Natural killer cell treated with Interleukin-12 subunit alpha and Interleukin-12 subunit beta and Interleukin-15 and Interleukin-18, amount 100 ng/mL, for 72 hours (primary cell): ENCODE data around the gene PRAMEF17. TPM values are rescaled to one million over a fixed set of nuclear protein-coding genes. Genes with fewer than 3 reads are reported as not detected.
"Not testable (repeated sequence)": the region's sequence is repeated elsewhere in the genome, so short reads cannot be mapped to it uniquely, and the experiment has no call there.

ENCODE experiments used
- ATAC-seq, 2 donors: fragments of 150-1000 bp; cut with Tn5 transposase in 1 of 2; sonication (Bioruptor Pico), chemical (Tn5 transposase) in 1 of 2; 2 replicates each; pipeline ENCODE4 v1.10.0; 2021
- DNase-seq: peaks from one replicate; pipeline ENCODE4 v3.0.0; 2022; ENCODE audit warnings: low spot score
- H3K27ac Mint-ChIP-seq, 2 donors: 1 replicate in 1 of 2; 2 replicates in 1 of 2; pipeline ENCODE4 v1.8.0; 2022; ENCODE audit warnings: mixed read lengths in 2 of 2, mild to moderate bottlenecking in 1 of 2, moderate library complexity in 1 of 2
- H3K27me3 Mint-ChIP-seq, 2 donors: 1 replicate in 1 of 2; 2 replicates in 1 of 2; pipeline ENCODE4 v1.8.0; 2022; ENCODE audit warnings: mixed read lengths in 2 of 2
- H3K36me3 Mint-ChIP-seq: one replicate; pipeline ENCODE4 v1.8.0; 2022; ENCODE audit warnings: mixed read lengths
- H3K4me1 Mint-ChIP-seq, 2 donors: 1 replicate in 1 of 2; 2 replicates in 1 of 2; pipeline ENCODE4 v1.8.0; 2022; ENCODE audit warnings: low read depth in 2 of 2, mixed read lengths in 2 of 2, mild to moderate bottlenecking in 1 of 2
- H3K4me3 Mint-ChIP-seq: one replicate; pipeline ENCODE4 v1.8.0; 2022; ENCODE audit warnings: mixed read lengths
- H3K9me3 Mint-ChIP-seq: 2 replicates; pipeline ENCODE4 v1.8.0; 2022; ENCODE audit warnings: mixed read lengths
- total RNA-seq, 2 donors: library from RNA; stranded (reverse); gene quantifications; one replicate each; pipeline ENCODE4 v1.2.3, GENCODE V29; 2022

Gene PRAMEF17
- not detected for total RNA-seq

- not testable (repeated sequence) for H3K9me3 Mint-ChIP-seq, H3K27ac Mint-ChIP-seq, H3K27me3 Mint-ChIP-seq, H3K36me3 Mint-ChIP-seq, H3K4me1 Mint-ChIP-seq, DNase-seq, H3K4me3 Mint-ChIP-seq, ATAC-seq
Measured at GRCh38 chr1:13389332-13389731, at the start of gene PRAMEF17. PRAMEF17 (plus strand) TSS chr1:13389632; CDS start chr1:13389658, 26 bp downstream.

GRCh38 chr1:13342496-13342895, 46.9 kb upstream of the PRAMEF17 start:
- H3K27me3 Mint-ChIP-seq, H3K4me3 Mint-ChIP-seq, DNase-seq, H3K4me1 Mint-ChIP-seq, H3K36me3 Mint-ChIP-seq, H3K27ac Mint-ChIP-seq, H3K9me3 Mint-ChIP-seq, ATAC-seq: not testable (repeated sequence)

- H3K27me3 Mint-ChIP-seq, H3K9me3 Mint-ChIP-seq, H3K4me3 Mint-ChIP-seq, ATAC-seq, H3K36me3 Mint-ChIP-seq, H3K27ac Mint-ChIP-seq, DNase-seq, H3K4me1 Mint-ChIP-seq: not testable (repeated sequence)
Measured at GRCh38 chr1:13347034-13347433, 42.4 kb upstream of the PRAMEF17 start, which contains the start of gene PRAMEF14. PRAMEF14 (minus strand) TSS chr1:13347134; CDS start chr1:13345314, 1,820 bp downstream.

GRCh38 chr1:13353476-13353875, 36.0 kb upstream of the PRAMEF17 start:
- H3K36me3 Mint-ChIP-seq, H3K27me3 Mint-ChIP-seq, ATAC-seq, DNase-seq, H3K4me1 Mint-ChIP-seq, H3K4me3 Mint-ChIP-seq, H3K27ac Mint-ChIP-seq, H3K9me3 Mint-ChIP-seq: not testable (repeated sequence)

GRCh38 chr1:13354475-13354874, 35.0 kb upstream of the PRAMEF17 start:
- H3K27me3 Mint-ChIP-seq, H3K9me3 Mint-ChIP-seq, H3K27ac Mint-ChIP-seq, DNase-seq, H3K36me3 Mint-ChIP-seq, H3K4me3 Mint-ChIP-seq, ATAC-seq, H3K4me1 Mint-ChIP-seq: not testable (repeated sequence)

GRCh38 chr1:13356774-13357173, 32.7 kb upstream of the PRAMEF17 start:
- H3K27ac Mint-ChIP-seq, H3K9me3 Mint-ChIP-seq, H3K36me3 Mint-ChIP-seq, H3K4me1 Mint-ChIP-seq, ATAC-seq, DNase-seq, H3K4me3 Mint-ChIP-seq, H3K27me3 Mint-ChIP-seq: not testable (repeated sequence)

- not testable (repeated sequence) for ATAC-seq, H3K27ac Mint-ChIP-seq, H3K27me3 Mint-ChIP-seq, H3K9me3 Mint-ChIP-seq, DNase-seq, H3K4me3 Mint-ChIP-seq, H3K36me3 Mint-ChIP-seq, H3K4me1 Mint-ChIP-seq
Measured at GRCh38 chr1:13362364-13362763, 27.1 kb upstream of the PRAMEF17 start.

- not testable (repeated sequence) for H3K4me1 Mint-ChIP-seq, ATAC-seq, H3K9me3 Mint-ChIP-seq, H3K27me3 Mint-ChIP-seq, H3K4me3 Mint-ChIP-seq, H3K27ac Mint-ChIP-seq, H3K36me3 Mint-ChIP-seq, DNase-seq
Measured at GRCh38 chr1:13364928-13365327, 24.5 kb upstream of the PRAMEF17 start.

GRCh38 chr1:13366536-13366935, 22.9 kb upstream of the PRAMEF17 start:
- DNase-seq, H3K27me3 Mint-ChIP-seq, H3K36me3 Mint-ChIP-seq, H3K4me1 Mint-ChIP-seq, ATAC-seq, H3K27ac Mint-ChIP-seq, H3K4me3 Mint-ChIP-seq, H3K9me3 Mint-ChIP-seq: not testable (repeated sequence)

GRCh38 chr1:13368544-13368943, 20.9 kb upstream of the PRAMEF17 start:
- not testable (repeated sequence) for H3K4me1 Mint-ChIP-seq, DNase-seq, H3K27ac Mint-ChIP-seq, H3K4me3 Mint-ChIP-seq, H3K27me3 Mint-ChIP-seq, H3K9me3 Mint-ChIP-seq, ATAC-seq, H3K36me3 Mint-ChIP-seq

- not testable (repeated sequence) for H3K36me3 Mint-ChIP-seq, H3K4me1 Mint-ChIP-seq, ATAC-seq, H3K27me3 Mint-ChIP-seq, H3K9me3 Mint-ChIP-seq, DNase-seq, H3K27ac Mint-ChIP-seq, H3K4me3 Mint-ChIP-seq
Measured at GRCh38 chr1:13378983-13379382, 10.4 kb upstream of the PRAMEF17 start.

- not testable (repeated sequence) for H3K4me1 Mint-ChIP-seq
Measured at GRCh38 chr1:13380380-13380779, 9.1 kb upstream of the PRAMEF17 start.

GRCh38 chr1:13393004-13393403, 3.6 kb downstream of the PRAMEF17 start:
- H3K27ac Mint-ChIP-seq, DNase-seq, H3K4me3 Mint-ChIP-seq, H3K4me1 Mint-ChIP-seq, H3K36me3 Mint-ChIP-seq, H3K27me3 Mint-ChIP-seq, H3K9me3 Mint-ChIP-seq, ATAC-seq: not testable (repeated sequence)

More at GRCh38 chr1:13380380-13380779, 9.1 kb upstream of the PRAMEF17 start:
- H3K36me3 Mint-ChIP-seq, DNase-seq, H3K27ac Mint-ChIP-seq, ATAC-seq, H3K9me3 Mint-ChIP-seq, H3K27me3 Mint-ChIP-seq, H3K4me3 Mint-ChIP-seq: not testable (repeated sequence)

- H3K9me3 Mint-ChIP-seq, H3K27ac Mint-ChIP-seq, H3K4me1 Mint-ChIP-seq, H3K27me3 Mint-ChIP-seq, H3K36me3 Mint-ChIP-seq, DNase-seq, H3K4me3 Mint-ChIP-seq, ATAC-seq: not testable (repeated sequence)
Measured at GRCh38 chr1:13394761-13395160, 5.3 kb downstream of the PRAMEF17 start.

GRCh38 chr1:13395311-13395710, 5.9 kb downstream of the PRAMEF17 start:
- not testable (repeated sequence) for H3K4me1 Mint-ChIP-seq

More at GRCh38 chr1:13395311-13395710, 5.9 kb downstream of the PRAMEF17 start:
- not testable (repeated sequence) for H3K27ac Mint-ChIP-seq, H3K27me3 Mint-ChIP-seq, ATAC-seq, H3K9me3 Mint-ChIP-seq, H3K36me3 Mint-ChIP-seq, DNase-seq, H3K4me3 Mint-ChIP-seq
